Gastroesophageal sphincter (tissue), 3 donors: ENCODE measurements around the gene EXOC3L4.

Source experiments
- POLR2A ChIP-seq, 2 donors: fragments of 450-650 bp; IDR thresholded peaks; one replicate each; pipeline ENCODE4 v1.6.1; 2017; ENCODE audit warnings: antibody characterized with exemption in 2 of 2, mild to moderate bottlenecking in 2 of 2, moderate library complexity in 1 of 2
- POLR2AphosphoS5 ChIP-seq: sonication (generic); formaldehyde crosslinking; IDR thresholded peaks from one replicate; pipeline ENCODE4 v1.6.1; 2017; ENCODE audit warnings: antibody characterized with exemption
- TF ChIP-seq, protein P1 (sequence below), 4 experiments: fragments of 200-600 bp in 2 of 4; fragments of 450-650 bp in 2 of 4; sonication (generic) in 1 of 4; IDR thresholded peaks; one replicate each; pipeline ENCODE4 v1.5.1; 2017 to 2019; ENCODE audit warnings: antibody characterized with exemption in 4 of 4, mild to moderate bottlenecking in 2 of 4, moderate library complexity in 2 of 4

DNA sequence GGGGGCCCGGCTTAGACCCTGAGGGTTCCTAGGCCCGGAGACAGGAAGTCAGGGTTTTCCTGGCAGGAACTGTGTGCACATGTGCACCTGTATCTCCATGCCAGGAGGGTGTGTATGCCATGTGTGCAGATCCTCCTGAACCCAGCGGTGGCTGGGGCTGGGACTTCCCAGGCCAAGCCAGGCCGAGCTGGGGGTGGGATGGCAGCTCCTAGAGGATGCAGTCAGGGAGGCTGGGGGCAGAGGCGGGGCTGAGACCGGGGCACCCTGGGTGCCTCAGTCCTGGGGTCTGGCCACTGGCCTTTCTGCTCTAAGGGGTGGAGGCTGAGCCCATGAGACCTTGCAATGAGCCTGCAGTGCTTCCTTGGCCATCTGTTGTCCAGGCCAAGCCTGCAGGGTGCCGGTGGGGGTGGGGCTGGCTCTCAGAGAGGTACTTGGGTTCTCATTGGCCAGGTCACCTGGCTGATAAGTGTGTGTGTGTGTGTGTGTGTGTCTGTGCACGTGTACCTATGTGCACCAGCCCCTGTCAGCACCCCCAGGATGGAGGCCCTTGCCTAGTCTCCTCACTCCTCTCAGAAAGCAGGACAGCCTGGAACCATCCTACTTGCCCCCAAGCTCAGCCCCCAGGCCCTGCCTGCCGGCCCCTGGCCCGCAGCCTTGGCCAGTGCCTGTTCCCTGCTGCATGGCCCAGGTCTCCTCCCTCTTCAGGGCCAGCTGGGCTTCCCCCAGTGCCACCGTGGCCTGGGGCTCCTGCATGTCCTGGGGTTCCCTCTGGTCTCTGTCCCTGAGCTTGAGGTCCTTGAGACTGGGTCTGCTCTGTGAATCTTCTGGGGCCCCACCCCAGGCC lies 18.1 kb downstream of the EXOC3L4 start:
- TF ChIP-seq, protein P1, sequence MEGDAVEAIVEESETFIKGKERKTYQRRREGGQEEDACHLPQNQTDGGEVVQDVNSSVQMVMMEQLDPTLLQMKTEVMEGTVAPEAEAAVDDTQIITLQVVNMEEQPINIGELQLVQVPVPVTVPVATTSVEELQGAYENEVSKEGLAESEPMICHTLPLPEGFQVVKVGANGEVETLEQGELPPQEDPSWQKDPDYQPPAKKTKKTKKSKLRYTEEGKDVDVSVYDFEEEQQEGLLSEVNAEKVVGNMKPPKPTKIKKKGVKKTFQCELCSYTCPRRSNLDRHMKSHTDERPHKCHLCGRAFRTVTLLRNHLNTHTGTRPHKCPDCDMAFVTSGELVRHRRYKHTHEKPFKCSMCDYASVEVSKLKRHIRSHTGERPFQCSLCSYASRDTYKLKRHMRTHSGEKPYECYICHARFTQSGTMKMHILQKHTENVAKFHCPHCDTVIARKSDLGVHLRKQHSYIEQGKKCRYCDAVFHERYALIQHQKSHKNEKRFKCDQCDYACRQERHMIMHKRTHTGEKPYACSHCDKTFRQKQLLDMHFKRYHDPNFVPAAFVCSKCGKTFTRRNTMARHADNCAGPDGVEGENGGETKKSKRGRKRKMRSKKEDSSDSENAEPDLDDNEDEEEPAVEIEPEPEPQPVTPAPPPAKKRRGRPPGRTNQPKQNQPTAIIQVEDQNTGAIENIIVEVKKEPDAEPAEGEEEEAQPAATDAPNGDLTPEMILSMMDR (IDR thresholded peaks at IDR 0.05): no peak
- TF ChIP-seq POLR2AphosphoS5 (no peak), POLR2A (IDR thresholded peaks at IDR 0.05) (no peak)
